Loucy (cell line): ENCODE data around the gene PIGU.

Source experiments
- EZH2phosphoT487 ChIP-seq: fragments of 200-600 bp; IDR thresholded peaks from 2 replicates; pipeline ENCODE4 v1.6.1; 2018; ENCODE audit warnings: antibody characterized with exemption, mild to moderate bottlenecking, moderate library complexity, borderline replicate concordance
- TF ChIP-seq, protein P1 (sequence below): fragments of 200-600 bp; sonication (generic); conservative IDR thresholded peaks from 2 replicates; pipeline ENCODE4 v1.5.1; 2014; ENCODE audit warnings: mild to moderate bottlenecking, antibody characterized with exemption, low read length

DNA sequence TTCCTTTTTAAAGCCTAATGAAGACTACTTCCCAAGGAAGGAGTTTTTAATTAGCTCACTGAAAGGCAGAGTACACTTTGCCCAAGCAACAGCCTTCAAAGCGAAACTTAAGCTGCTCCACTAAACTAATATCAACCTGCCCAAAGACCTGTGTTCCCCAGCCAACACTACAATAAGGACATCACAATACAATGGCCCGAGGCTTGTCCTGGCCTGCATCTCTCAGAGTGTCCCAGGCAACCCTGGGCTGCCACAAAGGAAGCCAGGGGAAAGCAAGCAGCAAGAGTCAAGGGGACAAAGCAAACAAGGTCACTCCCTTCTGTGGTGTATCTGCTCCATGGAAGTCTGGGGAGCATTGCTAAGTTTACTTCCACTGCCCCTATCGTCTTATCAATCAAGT, 52.3 kb downstream of the PIGU start:
- TF ChIP-seq, protein P1, sequence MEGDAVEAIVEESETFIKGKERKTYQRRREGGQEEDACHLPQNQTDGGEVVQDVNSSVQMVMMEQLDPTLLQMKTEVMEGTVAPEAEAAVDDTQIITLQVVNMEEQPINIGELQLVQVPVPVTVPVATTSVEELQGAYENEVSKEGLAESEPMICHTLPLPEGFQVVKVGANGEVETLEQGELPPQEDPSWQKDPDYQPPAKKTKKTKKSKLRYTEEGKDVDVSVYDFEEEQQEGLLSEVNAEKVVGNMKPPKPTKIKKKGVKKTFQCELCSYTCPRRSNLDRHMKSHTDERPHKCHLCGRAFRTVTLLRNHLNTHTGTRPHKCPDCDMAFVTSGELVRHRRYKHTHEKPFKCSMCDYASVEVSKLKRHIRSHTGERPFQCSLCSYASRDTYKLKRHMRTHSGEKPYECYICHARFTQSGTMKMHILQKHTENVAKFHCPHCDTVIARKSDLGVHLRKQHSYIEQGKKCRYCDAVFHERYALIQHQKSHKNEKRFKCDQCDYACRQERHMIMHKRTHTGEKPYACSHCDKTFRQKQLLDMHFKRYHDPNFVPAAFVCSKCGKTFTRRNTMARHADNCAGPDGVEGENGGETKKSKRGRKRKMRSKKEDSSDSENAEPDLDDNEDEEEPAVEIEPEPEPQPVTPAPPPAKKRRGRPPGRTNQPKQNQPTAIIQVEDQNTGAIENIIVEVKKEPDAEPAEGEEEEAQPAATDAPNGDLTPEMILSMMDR: no peak
- TF ChIP-seq EZH2phosphoT487: no peak
